Esophagus muscularis mucosa (tissue), 4 donors: ENCODE results near the gene TUBB3. TPM values are rescaled to one million over a fixed set of nuclear protein-coding genes. Genes with fewer than 3 reads are reported as not detected.
"Not testable (repeated sequence)": the region's sequence is repeated elsewhere in the genome, so short reads cannot be mapped to it uniquely, and the experiment has no call there.

Experiments used
- DNase-seq: peaks from one replicate; pipeline ENCODE4 v3.0.0-alpha.2; 2017; ENCODE audit errors: extremely low spot score
- H3K27ac ChIP-seq, 4 donors: fragments of 200-600 bp; sonication (generic); replicated peaks in 1 of 4; 1 replicate in 3 of 4; 2 replicates in 1 of 4; pipeline ENCODE4 v1.5.1; 2016 to 2019; ENCODE audit warnings: mild to moderate bottlenecking in 1 of 4
- H3K27me3 ChIP-seq, 4 donors: fragments of 200-600 bp; sonication (generic); one replicate each; pipeline versions ENCODE4 v1.5.1 to v1.6.0; 2016 to 2019
- H3K36me3 ChIP-seq, 4 donors: fragments of 200-600 bp; sonication (generic); one replicate each; pipeline ENCODE4 v1.5.1; 2016 to 2019
- H3K4me1 ChIP-seq, 4 donors: fragments of 200-600 bp; sonication (generic); one replicate each; pipeline ENCODE4 v1.5.1; 2016 to 2019
- H3K4me3 ChIP-seq, 4 donors: fragments of 200-600 bp; sonication (generic); 1 replicate in 2 of 4; 2 replicates in 2 of 4; pipeline ENCODE4 v1.5.1; 2016 to 2019; ENCODE audit warnings: mild to moderate bottlenecking in 4 of 4, moderate library complexity in 1 of 4
- H3K9me3 ChIP-seq, 4 donors: fragments of 200-600 bp; sonication (generic); 1 replicate in 3 of 4; 2 replicates in 1 of 4; pipeline ENCODE4 v1.5.1; 2016 to 2019
- CTCF ChIP-seq, 3 experiments: fragments of 200-600 bp in 2 of 3; fragments of 450-650 bp in 1 of 3; sonication (generic) in 2 of 3; IDR thresholded peaks; one replicate each; pipeline ENCODE4 v1.5.1; 2017 to 2019; ENCODE audit warnings: antibody characterized with exemption in 3 of 3, mild to moderate bottlenecking in 2 of 3, moderate library complexity in 1 of 3
- EP300 ChIP-seq: sonication (generic); formaldehyde crosslinking; IDR thresholded peaks from one replicate; pipeline ENCODE4 v1.6.1; 2017; ENCODE audit warnings: antibody characterized with exemption
- POLR2A ChIP-seq: fragments of 450-650 bp; IDR thresholded peaks from one replicate; pipeline ENCODE4 v1.6.1; 2017; ENCODE audit warnings: antibody characterized with exemption, moderate library complexity, mild to moderate bottlenecking, low read depth
- POLR2AphosphoS5 ChIP-seq, 2 donors: sonication (generic); formaldehyde crosslinking; IDR thresholded peaks; one replicate each; pipeline ENCODE4 v1.6.1; 2017; ENCODE audit warnings: antibody characterized with exemption in 2 of 2
- WGBS: methylation state at CpG from one replicate; pipeline ENCODE4 v1.1.5; 2018; 5-methylcytosine and 5-hydroxymethylcytosine counted together
- intact Hi-C: fragments of 100-400 bp; cut with DNase I; formaldehyde crosslinking; loops from one replicate; pipeline ENCODE4 v1.15.1; 2023
- total RNA-seq, 4 donors: library from RNA; depleted of rRNA; stranded (reverse); fragments of >200 nt; gene quantifications; one replicate each; pipeline versions ENCODE4 v1.1.0 to v1.2.1, GENCODE V29; 2016

TUBB3 gene
- total RNA-seq, 4 donors from 2014 or later: 2.5 to 19.5 (median 12.9) TPM

- 64% methylated on average over 12 of the region's 14 CpGs for WGBS
- peak in 1 of 2 donors; percentile 7 for TF ChIP-seq POLR2AphosphoS5 (IDR thresholded peaks at IDR 0.05)
- no peak for TF ChIP-seq POLR2A
These were observed 10.5 kb upstream of the TUBB3 start for GRCh38 chr16:89912627-89913026.

GRCh38 chr16:89913408-89914387 is 9.4 kb upstream of the TUBB3 start:
- H3K4me1 ChIP-seq: peaks cover 24 to 28% (median 27%) of the 10 kb centered on the region in 4 donors
- no peak for DNase-seq
- H3K27ac ChIP-seq: no peak overlapping the region
- H3K4me3 ChIP-seq: no peak overlapping the region
- peaks cover 0 to 50% (median 41%) of the 10 kb centered on the region in 4 donors for H3K36me3 ChIP-seq
- TF ChIP-seq EP300 (no peak), POLR2AphosphoS5 (IDR thresholded peaks at IDR 0.05) (peak in 1 of 2 donors; percentile 4)
- WGBS: 78% methylated on average over 19 of the region's 30 CpGs
- intact Hi-C loops: no loop called here
- peaks cover 0 to 11% (median 0%) of the 10 kb centered on the region in 4 donors for H3K27me3 ChIP-seq
- no peaks in the 10 kb centered on the region for H3K9me3 ChIP-seq

More at GRCh38 chr16:89912627-89913026, 10.5 kb upstream of the TUBB3 start:
- Histone ChIP-seq H3K27ac (no peak overlapping the region), H3K36me3 (peaks cover 0 to 59% (median 52%) of the 10 kb centered on the region in 4 donors), H3K4me3 (no peak overlapping the region), H3K9me3 (no peaks in the 10 kb centered on the region), H3K4me1 (peaks cover 13 to 18% (median 17%) of the 10 kb centered on the region in 4 donors), H3K27me3 (peaks cover 0 to under 1% (median 0%) of the 10 kb centered on the region in 4 donors)
- no peak for DNase-seq
- intact Hi-C loops: no loop called here

GRCh38 chr16:89914642-89915285 is 8.4 kb upstream of the TUBB3 start:
- H3K4me3 ChIP-seq: not testable (repeated sequence)

GRCh38 chr16:89915303-89916232 is 7.6 kb upstream of the TUBB3 start:
- Histone ChIP-seq H3K9me3 (no peaks in the 10 kb centered on the region), H3K36me3 (peaks cover 0 to 33% (median 28%) of the 10 kb centered on the region in 4 donors), H3K27me3 (peaks cover 0 to 30% (median 0%) of the 10 kb centered on the region in 4 donors), H3K27ac (no peak overlapping the region), H3K4me3 (no peak overlapping the region), H3K4me1 (peaks cover 23 to 34% (median 24%) of the 10 kb centered on the region in 4 donors)
- intact Hi-C loops: no loop called here
- DNase-seq: no peak
- WGBS: 74% methylated on average over 6 of the region's 40 CpGs
- no peak for TF ChIP-seq CTCF (IDR thresholded peaks at IDR 0.05)
- no peak for TF ChIP-seq POLR2A
- TF ChIP-seq EP300: no peak
- no peak for TF ChIP-seq POLR2AphosphoS5 (IDR thresholded peaks at IDR 0.05)

More at GRCh38 chr16:89914642-89915285, 8.4 kb upstream of the TUBB3 start:
- peaks cover 29 to 37% (median 32%) of the 10 kb centered on the region in 4 donors for H3K4me1 ChIP-seq
- H3K27me3 ChIP-seq: peaks cover 0 to 22% (median 0%) of the 10 kb centered on the region in 4 donors
- 60% methylated on average over 9 of the region's 11 CpGs for WGBS
- intact Hi-C loops, DNase-seq, H3K9me3 ChIP-seq, H3K27ac ChIP-seq: not testable (repeated sequence)
- peaks cover 0 to 39% (median 35%) of the 10 kb centered on the region in 4 donors for H3K36me3 ChIP-seq

- DNase-seq: no peak
- Histone ChIP-seq H3K36me3 (peaks cover 0 to 10% (median 6%) of the 10 kb centered on the region in 4 donors), H3K4me1 (peaks cover 43 to 55% (median 46%) of the 10 kb centered on the region in 4 donors), H3K27me3 (peaks cover 0 to 54% (median 0%) of the 10 kb centered on the region in 4 donors), H3K27ac (peak overlapping the region in 3 of 4 donors; percentile 29 to 55 (median 35)), H3K9me3 (no peaks in the 10 kb centered on the region), H3K4me3 (peak overlapping the region; percentile 44 to 54 (median 45))
- TF ChIP-seq POLR2AphosphoS5 (IDR thresholded peaks at IDR 0.05) (peak; percentile 72 to 84), EP300 (no peak)
- under 1% methylated on average over 22 of the region's 39 CpGs for WGBS
- intact Hi-C loops: no loop called here
These were observed 5.2 kb upstream of the TUBB3 start for GRCh38 chr16:89917773-89918452.
